HG02981 (cell line): Measurements from ENCODE around the gene ZNF827.

ENCODE experiments used
- ATAC-seq: cut with Tn5 transposase; IDR thresholded peaks from one replicate; pipeline ENCODE4 v1.9.1; 2021; ENCODE audit warnings: mild to moderate bottlenecking, moderate library complexity; ENCODE audit not compliant: unreplicated experiment

The ZNF827 gene

GRCh38 chr4:145808021-145808650 is 130.5 kb downstream of the ZNF827 start:
- ATAC-seq: peak; percentile 70

DNA sequence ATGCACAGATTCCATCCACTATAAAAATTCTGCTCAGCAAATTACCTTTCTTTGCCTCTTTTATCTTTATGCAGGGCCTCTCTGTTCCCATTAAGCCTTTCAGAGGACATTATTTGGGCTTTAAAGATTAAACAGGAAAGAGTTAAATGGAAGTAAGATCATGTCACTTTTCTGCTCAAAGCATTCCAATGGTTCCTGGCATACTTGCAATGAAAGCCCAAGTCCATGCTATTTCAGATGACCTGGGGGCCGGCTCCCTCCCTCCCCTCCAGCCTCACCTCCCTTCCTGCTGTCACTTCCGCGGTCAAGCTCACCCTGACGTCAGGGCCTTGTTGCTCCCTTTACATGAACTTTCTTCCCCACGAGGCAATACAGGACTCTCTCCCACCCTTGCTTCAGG is 133.1 kb downstream of the ZNF827 start:
- no peak for ATAC-seq

GRCh38 chr4:145804116-145804515 is 134.5 kb downstream of the ZNF827 start:
- ATAC-seq: no peak

DNA sequence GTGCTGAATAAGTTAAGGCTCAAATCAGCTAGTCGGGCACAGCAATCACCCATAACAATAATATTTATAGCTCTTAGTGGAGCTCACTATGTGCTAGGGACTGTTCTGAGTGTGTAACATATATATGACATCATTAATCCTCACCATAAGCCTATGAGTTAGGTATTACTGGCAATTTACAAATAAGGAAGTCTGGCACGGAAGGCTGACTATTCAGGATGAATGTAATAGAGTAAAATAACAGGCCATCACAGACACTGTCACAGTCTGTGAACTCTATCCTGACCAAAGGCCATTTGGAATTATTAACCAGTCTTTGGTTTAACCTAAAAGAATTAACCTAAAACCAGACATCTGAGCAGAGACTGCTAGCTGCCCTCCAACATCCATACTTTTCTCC is 139.4 kb downstream of the ZNF827 start:
- ATAC-seq: no peak

- ATAC-seq: no peak
These were observed 141.3 kb downstream of the ZNF827 start for GRCh38 chr4:145797278-145797677.

DNA sequence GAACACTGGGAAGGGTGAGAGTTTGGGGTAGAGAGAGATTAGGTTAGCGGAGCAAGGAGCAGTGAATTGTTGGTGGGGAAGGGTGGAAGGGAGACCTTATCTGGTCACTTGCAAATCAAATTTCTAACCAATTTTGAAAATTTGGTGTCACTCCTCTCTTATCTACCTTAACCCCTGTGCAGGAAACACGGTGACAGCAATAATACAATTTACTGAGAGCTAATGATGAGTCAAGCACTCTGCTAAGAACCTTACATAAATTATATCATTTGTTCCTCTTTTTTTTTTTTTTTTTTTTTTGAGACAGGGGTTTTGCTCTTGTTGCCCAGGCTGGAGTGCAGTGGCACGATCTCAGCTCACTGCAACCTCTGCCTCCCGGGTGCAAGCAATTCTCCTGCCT is 142.3 kb downstream of the ZNF827 start:
- ATAC-seq: no peak

- ATAC-seq: no peak
These were observed 143.1 kb downstream of the ZNF827 start for GRCh38 chr4:145795521-145795920.

DNA sequence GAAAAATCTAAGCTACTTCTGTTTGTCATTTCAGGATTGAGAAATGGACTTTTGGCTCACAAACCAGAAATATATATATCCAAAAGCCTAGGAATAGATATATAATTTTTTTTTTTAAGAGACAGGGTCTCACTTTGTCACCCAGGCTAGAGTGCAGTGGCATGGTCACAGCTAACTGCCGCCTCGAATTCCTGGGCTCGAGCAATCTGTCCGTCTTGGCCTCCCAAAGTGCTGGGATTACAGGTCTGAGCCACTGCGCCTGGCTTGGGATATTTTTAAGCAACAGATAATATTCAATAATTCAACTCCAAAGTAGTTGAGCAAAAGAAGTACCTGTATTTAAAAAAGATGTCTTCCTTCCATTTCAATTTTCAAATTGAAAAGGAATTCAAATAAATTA is 146.2 kb downstream of the ZNF827 start:
- ATAC-seq: no peak

- no peak for ATAC-seq
These were observed 146.6 kb downstream of the ZNF827 start for GRCh38 chr4:145791988-145792387.

GRCh38 chr4:145788755-145789154 is 149.9 kb downstream of the ZNF827 start:
- no peak for ATAC-seq

DNA sequence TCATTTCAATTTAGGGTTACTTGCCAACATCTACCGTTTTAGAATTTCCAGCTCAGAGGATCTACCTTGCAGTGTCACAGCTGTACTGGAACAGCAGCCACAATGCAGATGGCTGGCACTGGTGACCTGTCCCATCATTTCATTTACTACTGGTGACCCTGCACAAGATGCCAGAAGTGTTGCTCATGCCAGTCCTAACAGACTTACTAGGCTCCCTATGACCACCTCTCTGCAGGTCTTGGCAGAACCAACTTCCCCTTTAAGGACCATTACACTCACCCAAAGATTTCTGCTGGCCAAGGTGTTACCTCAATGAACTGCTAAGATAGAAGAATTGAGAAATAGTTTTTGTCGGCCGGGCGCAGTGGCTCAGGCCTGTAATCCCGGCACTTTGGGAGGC is 151.8 kb downstream of the ZNF827 start:
- no peak for ATAC-seq

- ATAC-seq: no peak
These were observed 152.4 kb downstream of the ZNF827 start for GRCh38 chr4:145786261-145786660.

- ATAC-seq: no peak
These were observed 153.1 kb downstream of the ZNF827 start for GRCh38 chr4:145785391-145786008.

GRCh38 chr4:145784036-145784435 is 154.6 kb downstream of the ZNF827 start:
- no peak for ATAC-seq

GRCh38 chr4:145782756-145783155 is 155.9 kb downstream of the ZNF827 start:
- no peak for ATAC-seq

GRCh38 chr4:145781351-145781750 is 157.3 kb downstream of the ZNF827 start:
- no peak for ATAC-seq

DNA sequence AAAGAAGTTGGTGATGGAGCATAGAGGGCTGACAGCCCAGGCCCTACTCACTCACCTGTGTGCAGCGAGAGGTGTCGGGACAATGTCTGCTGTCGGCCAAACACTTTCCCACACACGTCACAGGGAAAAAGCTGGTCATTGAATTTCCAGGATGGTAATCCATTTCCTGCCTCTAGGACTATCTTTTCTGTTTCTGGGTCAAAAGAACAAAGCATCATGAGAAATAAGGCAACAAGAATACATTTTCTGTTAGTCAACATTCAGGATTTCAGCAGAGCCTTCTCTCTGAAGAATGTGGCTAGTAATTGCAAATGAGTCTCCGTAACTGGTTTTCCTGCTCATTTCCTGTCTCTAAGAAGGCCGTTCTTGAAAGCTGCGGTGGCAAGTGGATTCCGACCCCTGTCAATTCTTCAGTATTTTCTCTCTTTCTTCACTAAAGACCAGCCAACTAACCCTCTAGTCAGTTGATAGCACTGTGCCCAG is 159.3 kb downstream of the ZNF827 start:
- ATAC-seq: no peak

DNA sequence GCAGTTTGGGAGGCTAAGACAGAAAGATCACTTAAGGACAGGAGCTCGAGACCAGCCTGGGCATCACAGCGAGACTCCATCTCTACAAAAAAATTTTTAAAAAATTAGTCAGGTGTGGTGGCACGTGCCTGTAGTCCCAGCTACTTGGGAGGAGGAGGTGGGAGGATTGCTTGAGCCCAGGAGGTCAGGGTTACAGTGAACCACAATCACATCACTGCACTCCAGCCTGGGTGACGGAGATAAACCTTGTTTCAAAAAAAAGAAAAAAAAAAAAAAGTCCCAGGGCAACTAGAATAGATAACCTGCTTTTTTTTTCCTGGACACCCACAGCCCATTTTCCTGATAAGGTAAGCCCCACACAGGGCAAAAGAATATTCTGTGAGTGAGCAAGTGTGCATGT is 162.4 kb downstream of the ZNF827 start:
- ATAC-seq: no peak

DNA sequence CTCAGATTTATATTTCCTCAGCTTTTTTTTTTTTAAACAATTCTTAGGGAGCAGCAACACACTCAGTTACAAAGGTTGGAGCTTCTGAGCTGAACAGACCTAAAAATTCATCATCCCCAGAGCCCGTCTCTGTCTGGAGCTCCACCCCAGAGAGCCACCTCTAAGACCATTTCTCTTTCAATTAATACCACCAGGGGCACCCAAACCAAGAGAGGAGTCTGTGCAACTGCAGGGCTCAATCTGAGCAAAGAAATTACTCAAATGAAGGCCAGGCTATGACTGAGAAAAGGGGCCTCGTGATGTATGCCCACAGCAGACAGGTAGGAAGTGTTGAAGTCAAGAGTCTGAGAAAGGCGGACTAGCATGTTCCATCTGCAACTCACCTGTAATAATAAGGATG is 163.2 kb downstream of the ZNF827 start:
- no peak for ATAC-seq

GRCh38 chr4:145774473-145774872 is 164.2 kb downstream of the ZNF827 start:
- ATAC-seq: no peak

GRCh38 chr4:145773581-145774234 is 164.9 kb downstream of the ZNF827 start:
- ATAC-seq: peak; percentile 93

DNA sequence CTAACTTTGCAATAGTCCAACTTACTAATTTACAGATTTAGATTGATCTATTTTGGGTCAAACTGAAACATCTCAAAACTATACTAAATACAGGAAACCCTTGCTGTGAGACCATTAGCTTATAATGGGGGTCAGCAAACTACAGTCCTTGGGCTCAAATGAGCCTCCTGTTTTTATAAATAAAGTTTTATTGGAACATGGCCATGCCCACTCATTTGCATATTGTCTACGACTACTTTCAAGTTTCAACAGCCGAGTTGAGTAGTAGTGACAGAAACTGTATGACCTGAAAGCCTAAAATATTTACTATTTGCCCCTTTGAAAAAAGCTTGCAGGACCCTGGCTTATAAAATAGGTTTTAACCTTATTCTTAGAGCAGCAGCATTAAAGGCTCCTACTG is 166.3 kb downstream of the ZNF827 start:
- no peak for ATAC-seq
